HG03378 (cell line): Measurements from ENCODE around the gene SKI.
"Not testable (repeated sequence)": the region's sequence is repeated elsewhere in the genome, so short reads cannot be mapped to it uniquely, and the experiment has no call there.

Experiments
- ATAC-seq: cut with Tn5 transposase; IDR thresholded peaks from one replicate; pipeline ENCODE4 v1.9.1; 2021; ENCODE audit warnings: mild to moderate bottlenecking, moderate library complexity; ENCODE audit not compliant: unreplicated experiment

Gene SKI

GRCh38 chr1:2241820-2242219 lies 13.7 kb downstream of the SKI start:
- ATAC-seq = no peak

GRCh38 chr1:2242814-2243725 lies 15.0 kb downstream of the SKI start:
- no peak for ATAC-seq

- not testable (repeated sequence) for ATAC-seq
Observed at GRCh38 chr1:2247045-2247394, 18.9 kb downstream of the SKI start.

- no peak for ATAC-seq
Observed at GRCh38 chr1:2247760-2248126, 19.6 kb downstream of the SKI start.

- ATAC-seq = no peak
Observed at GRCh38 chr1:2248127-2248826, 20.2 kb downstream of the SKI start.

- no peak for ATAC-seq
Observed at GRCh38 chr1:2248854-2249558, 20.9 kb downstream of the SKI start.

- ATAC-seq = no peak
Observed at GRCh38 chr1:2249559-2249906, 21.4 kb downstream of the SKI start.

GRCh38 chr1:2250721-2251281 lies 22.7 kb downstream of the SKI start:
- no peak for ATAC-seq

- ATAC-seq = no peak
Observed at GRCh38 chr1:2251363-2251762, 23.2 kb downstream of the SKI start.

- ATAC-seq = no peak
Observed at GRCh38 chr1:2251786-2252185, 23.7 kb downstream of the SKI start.

- ATAC-seq = no peak
Observed at GRCh38 chr1:2252423-2252822, 24.3 kb downstream of the SKI start.

- no peak for ATAC-seq
Observed at GRCh38 chr1:2253036-2253796, 25.1 kb downstream of the SKI start.

- ATAC-seq = no peak
Observed at GRCh38 chr1:2253797-2254480, 25.8 kb downstream of the SKI start.

GRCh38 chr1:2255047-2255419 lies 26.9 kb downstream of the SKI start:
- no peak for ATAC-seq

- ATAC-seq = peak; percentile 50
Observed at GRCh38 chr1:2255420-2256369, 27.6 kb downstream of the SKI start.

GRCh38 chr1:2256435-2257244 lies 28.5 kb downstream of the SKI start:
- ATAC-seq = no peak

GRCh38 chr1:2257245-2257627 lies 29.1 kb downstream of the SKI start:
- no peak for ATAC-seq

GRCh38 chr1:2258122-2258681 lies 30.1 kb downstream of the SKI start:
- ATAC-seq = no peak
